ENCODE measurements around the gene RASGRP2. TPM values are rescaled to one million over a fixed set of nuclear protein-coding genes. Genes with fewer than 3 reads are reported as not detected.

RASGRP2 gene
- total and polyA plus RNA-seq, 2 of the 8 experiments (the other 6 are each of a cell fraction or from before 2014, with no cell fraction given): 40.6 to 45.7 TPM

DNA sequence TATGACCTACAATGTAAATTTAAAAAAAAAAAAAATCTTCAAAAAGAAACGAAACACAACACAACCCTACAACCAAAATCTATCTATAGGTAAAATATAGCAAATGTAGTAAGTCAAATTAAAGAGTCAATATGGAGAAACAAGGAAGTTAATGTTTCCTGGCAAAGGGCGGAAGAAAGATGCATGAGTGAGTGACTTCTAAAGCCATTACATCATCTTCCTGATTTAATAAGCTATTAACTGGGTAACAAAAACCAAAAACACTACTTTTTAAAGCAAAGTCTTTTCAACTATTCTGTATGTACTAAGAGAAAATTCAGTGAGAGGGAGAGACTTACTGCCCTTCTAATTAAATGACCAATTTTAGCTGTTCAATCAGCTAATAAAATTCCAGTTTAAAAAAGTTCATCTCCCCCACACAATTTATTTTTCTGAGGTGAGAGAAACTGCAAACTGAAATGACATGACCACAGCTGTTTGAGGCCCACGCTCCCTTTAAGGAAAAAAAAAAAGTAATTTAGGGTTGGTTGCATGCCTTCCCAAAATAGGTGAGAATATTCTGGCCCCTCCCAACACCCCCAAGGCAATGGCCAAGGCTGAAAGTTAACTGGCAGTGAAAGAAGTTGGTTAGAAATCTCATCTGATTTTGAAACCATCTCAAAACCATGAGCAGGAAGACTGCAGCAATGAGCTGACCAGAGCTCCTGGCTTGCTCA, 28.5 kb upstream of the RASGRP2 start:
- Histone ChIP-seq H2BK5ac (ENCODE audit: low read depth, low read length) (no peak overlapping the region), H3K14ac (ENCODE audit: insufficient read length) (no peak overlapping the region), H2BK12ac (ENCODE audit: low read depth, low read length) (no peak overlapping the region), H2BK15ac (ENCODE audit: low read length) (no peak overlapping the region), H4K8ac (ENCODE audit: extremely low read depth, insufficient read depth, low read length) (no peak overlapping the region), H3K79me1 (ENCODE audit: low read depth, low read length) (peaks cover 9% of the 10 kb centered on the region), H2BK120ac (replicated peaks; ENCODE audit: low read depth, low read length) (no peak overlapping the region), H2AFZ (ENCODE audit: low read length) (no peak overlapping the region), H3K4ac (replicated peaks; ENCODE audit: insufficient read length, low read depth, low read length) (no peak overlapping the region), H3K9me3 (ENCODE audit: insufficient read depth in 2 of 2, low read depth in 1 of 2, low read length in 1 of 2) (no peaks in the 10 kb centered on the region), H3K4me3 (ENCODE audit: extremely low read depth in 1 of 4, insufficient read depth in 2 of 4, low read depth in 3 of 4, low read length in 4 of 4) (no peak overlapping the region), H3K4me2 (ENCODE audit: insufficient read depth in 1 of 2, low read depth in 2 of 2, low read length in 2 of 2) (no peak overlapping the region), H3K56ac (replicated peaks; ENCODE audit: insufficient read length, low read depth, low read length) (no peak overlapping the region), H3K9ac (replicated peaks in 1 of 4; ENCODE audit: extremely low read depth in 1 of 4, low read depth in 3 of 4, low read length in 3 of 4) (no peak overlapping the region), H3K18ac (ENCODE audit: extremely low read depth, low read length) (no peak overlapping the region), H4K5ac (ENCODE audit: insufficient read length, low read depth, low read length) (no peak overlapping the region), H4K20me1 (replicated peaks in 1 of 2; ENCODE audit: control insufficient read depth in 1 of 2, insufficient read depth in 2 of 2, low read length in 2 of 2) (peaks cover 43 to 57% of the 10 kb centered on the region in 2 experiments), H3K27ac (ENCODE audit: low read depth, low read length) (no peak overlapping the region), H3K23ac (ENCODE audit: insufficient read length) (no peak overlapping the region), H3K36me3 (ENCODE audit: control insufficient read depth in 2 of 4, insufficient read depth in 4 of 4, low read length in 3 of 4) (peaks cover 74 to 97% (median 94%) of the 10 kb centered on the region in 4 experiments), H2AK5ac (ENCODE audit: low read depth, low read length) (no peak overlapping the region), H3K23me2 (ENCODE audit: low read depth, low read length) (peaks cover 5% of the 10 kb centered on the region), H3K79me2 (ENCODE audit: control insufficient read depth in 1 of 2, insufficient read depth in 2 of 2, low read length in 2 of 2) (peaks cover 29 to 75% of the 10 kb centered on the region in 2 experiments), H4K91ac (replicated peaks; ENCODE audit: insufficient read length, low read length) (no peak overlapping the region), H3K27me3 (replicated peaks in 1 of 4; ENCODE audit: control insufficient read depth in 3 of 4, extremely low read depth in 1 of 4, insufficient read depth in 3 of 4, low read length in 3 of 4) (no peaks in the 10 kb centered on the region; a peak in 1 of 7 replicates), H2BK20ac (ENCODE audit: low read length) (no peak overlapping the region), H3K4me1 (replicated peaks in 1 of 4; ENCODE audit: control insufficient read depth in 3 of 4, insufficient read depth in 4 of 4, low read length in 3 of 4) (peaks cover 1 to 6% (median 4%) of the 10 kb centered on the region in 4 experiments; a peak in 5 of 7 replicates)
- FAIRE-seq (no peak), DNase-seq (ENCODE audit: low read depth in 1 of 2, low spot score in 2 of 2) (no peak)
- POLR2A ChIA-PET (ENCODE audit: partially characterized antibody): interaction anchor here (0.6 to 29.2 kb wide), 9 partner anchors 9 to 702 kb away, joined by 3 to 1087 read pairs (median 4); partner anchors contain the start of genes PYGM and RASGRP2
- WGBS, 2 experiments (ENCODE audit: extremely low coverage in 1 of 2, insufficient coverage in 1 of 2, insufficient read length in 1 of 2, insufficient replicate concordance in 2 of 2, low coverage in 1 of 2, low lambda C conversion rate in 2 of 2, missing lambda C conversion rate in 1 of 2): 97% methylated on average over 3 of the region's 3 CpGs; no CpG with 5 or more reads in 1 of the 2 experiments
- CTCF ChIA-PET (ENCODE audit: partially characterized antibody): interaction anchor here (0.7 to 23.6 kb wide), 3 partner anchors 8 to 90 kb away, joined by 3 to 376 read pairs (median 35); partner anchors contain the start of gene RASGRP2
- no peak for TF ChIP-seq CREB1 (IDR thresholded peaks at IDR 0.05)
